OCI-LY3 (cell line): Measurements from ENCODE around the gene MIA2.

Source experiments
- CTCF ChIP-seq: fragments of 200-600, 300-600 bp; sonication (generic); IDR thresholded peaks from 2 replicates; pipeline ENCODE4 v1.5.1; 2014; ENCODE audit warnings: antibody characterized with exemption, low read length, low read depth
- EZH2phosphoT487 ChIP-seq: fragments of 200-600 bp; shearing (Covaris generic); IDR thresholded peaks from 2 replicates; pipeline ENCODE4 v1.6.1; 2018; ENCODE audit warnings: antibody characterized with exemption, mixed run types, low read depth

- TF ChIP-seq CTCF: no peak
- no peak for TF ChIP-seq EZH2phosphoT487
Measured at GRCh38 chr14:39423793-39424192, 190.1 kb downstream of the MIA2 start.
